CD14-positive monocyte (primary cell): ENCODE results near the gene CUX1. TPM values are rescaled to one million over a fixed set of nuclear protein-coding genes. Genes with fewer than 3 reads are reported as not detected.

Experiments
- DNase-seq, 3 donors: peaks; one replicate each; pipeline ENCODE4 v3.0.0-alpha.2; 2011 to 2022
- H2AFZ ChIP-seq: 2 replicates; pipeline ENCODE4 v1.6.0; 2012; ENCODE audit warnings: mild to moderate bottlenecking, low read depth, low read length, inconsistent platforms; ENCODE audit not compliant: insufficient read depth, poor library complexity, severe bottlenecking
- H3K27ac ChIP-seq, 2 donors: 1 replicate in 1 of 2; 2 replicates in 1 of 2; pipeline ENCODE4 v1.5.1; 2012 to 2013; ENCODE audit warnings: low read length in 2 of 2, control low read depth in 1 of 2, inconsistent platforms in 1 of 2, low read depth in 1 of 2, mild to moderate bottlenecking in 1 of 2
- H3K27me3 ChIP-seq, 2 donors: one replicate each; pipeline versions ENCODE4 v1.6.0 to v1.6.1; 2011 to 2013; ENCODE audit warnings: low read length in 2 of 2; ENCODE audit not compliant: control insufficient read depth in 2 of 2, insufficient read depth in 2 of 2
- H3K36me3 ChIP-seq, 2 donors: replicated peaks in 1 of 2; 1 replicate in 1 of 2; 2 replicates in 1 of 2; pipeline versions ENCODE4 v1.5.1 to v1.6.1; 2012 to 2013; ENCODE audit warnings: low read length in 2 of 2, control low read depth in 1 of 2, inconsistent platforms in 1 of 2, mild to moderate bottlenecking in 1 of 2; ENCODE audit not compliant: insufficient read depth in 2 of 2, control insufficient read depth in 1 of 2
- H3K4me1 ChIP-seq, 2 donors: 1 replicate in 1 of 2; 2 replicates in 1 of 2; pipeline versions ENCODE4 v1.5.1 to v1.6.1; 2012 to 2013; ENCODE audit warnings: low read length in 2 of 2, control low read depth in 1 of 2, inconsistent platforms in 1 of 2, mild to moderate bottlenecking in 1 of 2, moderate library complexity in 1 of 2; ENCODE audit not compliant: insufficient read depth in 2 of 2, control insufficient read depth in 1 of 2
- H3K4me2 ChIP-seq: replicated peaks from 2 replicates; pipeline ENCODE3; 2012; ENCODE audit warnings: low read length, moderate library complexity, mild to moderate bottlenecking; ENCODE audit not compliant: poor library complexity, severe bottlenecking; ENCODE audit errors: extremely low read depth
- H3K4me3 ChIP-seq, 3 experiments: fragments of 200-600 bp in 1 of 3; sonication (generic) in 1 of 3; replicated peaks in 1 of 3; 1 replicate in 2 of 3; 2 replicates in 1 of 3; pipeline ENCODE4 v1.5.1; 2011 to 2013; ENCODE audit warnings: low read length in 3 of 3, mild to moderate bottlenecking in 3 of 3, control low read depth in 2 of 3, low read depth in 2 of 3, inconsistent platforms in 1 of 3, moderate library complexity in 1 of 3
- H3K79me2 ChIP-seq: 2 replicates; pipeline ENCODE4 v1.6.0; 2012; ENCODE audit warnings: mild to moderate bottlenecking, control low read depth, inconsistent platforms, low read length, moderate library complexity; ENCODE audit not compliant: insufficient read depth
- H3K9ac ChIP-seq: 2 replicates; pipeline ENCODE4 v1.6.0; 2017; ENCODE audit warnings: low read length, mild to moderate bottlenecking; ENCODE audit not compliant: insufficient read depth, poor library complexity, severe bottlenecking
- H3K9me3 ChIP-seq, 2 donors: replicated peaks in 1 of 2; 1 replicate in 1 of 2; 2 replicates in 1 of 2; pipeline versions ENCODE4 v1.5.1 to v1.6.1; 2012 to 2013; ENCODE audit warnings: low read length in 2 of 2, control low read depth in 1 of 2; ENCODE audit not compliant: control insufficient read depth in 1 of 2, insufficient read depth in 1 of 2
- H4K20me1 ChIP-seq: 2 replicates; pipeline ENCODE4 v1.6.0; 2012; ENCODE audit warnings: mild to moderate bottlenecking, low read length, control low read depth, moderate library complexity; ENCODE audit not compliant: insufficient read depth
- H3K27ac Mint-ChIP-seq, 7 donors: one replicate each; pipeline ENCODE4 v1.8.0; 2020; ENCODE audit warnings: mild to moderate bottlenecking in 7 of 7, mixed read lengths in 7 of 7, moderate library complexity in 6 of 7, inconsistent platforms in 2 of 7
- H3K27me3 Mint-ChIP-seq, 3 donors: one replicate each; pipeline ENCODE4 v1.8.0; 2021 to 2022; ENCODE audit warnings: low read depth in 3 of 3, mild to moderate bottlenecking in 3 of 3, mixed read lengths in 3 of 3, moderate library complexity in 3 of 3, inconsistent platforms in 1 of 3
- H3K36me3 Mint-ChIP-seq, 2 donors: one replicate each; pipeline ENCODE4 v1.8.0; 2020; ENCODE audit warnings: mixed read lengths in 2 of 2, inconsistent platforms in 1 of 2, mild to moderate bottlenecking in 1 of 2
- H3K4me1 Mint-ChIP-seq: one replicate; pipeline ENCODE4 v1.8.0; 2020; ENCODE audit warnings: mild to moderate bottlenecking, mixed read lengths
- H3K4me3 Mint-ChIP-seq, 2 donors: one replicate each; pipeline ENCODE4 v1.8.0; 2020; ENCODE audit warnings: mild to moderate bottlenecking in 2 of 2, mixed read lengths in 2 of 2, moderate library complexity in 1 of 2
- H3K9me3 Mint-ChIP-seq, 7 donors: one replicate each; pipeline ENCODE4 v1.8.0; 2020 to 2022; ENCODE audit warnings: mixed read lengths in 7 of 7, mild to moderate bottlenecking in 6 of 7, moderate library complexity in 6 of 7, inconsistent platforms in 2 of 7
- WGBS: methylation state at CpG from one replicate; pipeline ENCODE4 v1.1.5; 2013; ENCODE audit warnings: missing lambda C conversion rate; ENCODE audit not compliant: insufficient coverage; 5-methylcytosine and 5-hydroxymethylcytosine counted together
- intact Hi-C, 2 donors: fragments of 100-400 bp; cut with micrococcal nuclease; formaldehyde crosslinking; loops; one replicate each; pipeline versions ENCODE4 v1.15.0 to v1.15.1; 2023
- polyA plus RNA-seq, 3 donors: library from polyadenylated mRNA; depleted of rRNA in 1 of 3; unstranded in 2 of 3; stranded (reverse) in 1 of 3; fragments of 300-500 nt in 2 of 3; fragments of >200 nt in 1 of 3; fragmentation: Illumina TruSeq in 2 of 3; gene quantifications; 1 replicate in 2 of 3; 2 replicates in 1 of 3; pipeline ENCODE4 v1.2.3, GENCODE V29; 2012 to 2021
- TF ChIP-seq, protein P1 (sequence below): fragments of 200-600 bp; IDR thresholded peaks from one replicate; pipeline ENCODE4 v1.8.0; 2022; ENCODE audit warnings: antibody characterized with exemption, mild to moderate bottlenecking

Gene CUX1
- polyA plus RNA-seq, 3 donors, result 17.6 to 38.0 (median 28.0) TPM

DNA sequence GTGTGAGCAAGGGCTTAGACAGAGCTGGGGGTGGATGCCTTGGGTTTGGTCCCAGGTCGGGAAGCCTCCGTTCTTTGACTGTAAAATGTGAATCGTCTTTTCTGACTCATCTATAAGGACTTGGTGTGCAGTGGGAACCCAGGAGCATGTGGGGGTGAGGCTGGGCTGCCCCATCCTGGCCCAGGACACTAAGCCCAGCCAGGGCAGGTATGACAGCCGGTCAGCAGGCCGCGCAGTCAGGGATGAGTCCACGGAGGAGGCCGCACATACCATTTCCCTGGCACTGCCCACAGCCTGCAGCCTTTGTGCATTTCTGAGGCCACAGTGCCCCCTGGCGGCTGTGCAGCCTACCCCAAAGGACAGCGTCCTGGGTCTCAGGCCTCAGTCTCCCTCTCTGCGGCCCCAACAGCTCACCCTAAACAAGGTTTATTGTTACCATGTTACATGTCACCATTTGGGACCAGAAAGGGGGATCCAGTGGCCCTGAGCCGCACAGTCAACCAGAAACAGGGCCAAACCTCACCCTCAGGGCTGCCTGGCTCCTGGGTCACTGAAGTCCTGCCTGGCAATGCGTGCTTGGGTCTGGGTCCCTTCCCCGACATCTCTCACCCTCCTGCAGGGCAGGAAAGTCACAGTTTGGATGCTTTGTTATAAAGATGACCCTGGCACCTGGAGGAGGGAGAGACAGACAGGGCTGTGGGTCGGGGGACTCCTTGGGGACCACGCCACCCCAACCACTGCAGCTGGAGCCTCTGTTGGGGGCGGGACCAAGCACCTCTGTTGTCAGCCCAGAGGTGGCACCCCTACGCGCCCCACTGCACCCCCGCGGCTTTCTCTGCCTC is 454.9 kb downstream of the CUX1 start:
- H3K4me2 ChIP-seq, result no peak overlapping the region
- H3K36me3 ChIP-seq, result no peaks in the 10 kb centered on the region
- no peaks in the 10 kb centered on the region for H3K27me3 ChIP-seq
- H3K9me3 ChIP-seq, result no peaks in the 10 kb centered on the region
- H3K4me1 Mint-ChIP-seq, result peaks cover 2% of the 10 kb centered on the region
- no peak overlapping the region for H2AFZ ChIP-seq
- H3K36me3 Mint-ChIP-seq, result peaks cover 0 to 4% of the 10 kb centered on the region in 2 donors
- peak; percentile 52 to 65 (median 60) for DNase-seq
- intact Hi-C loops, result loop anchor here (1.0 to 10.0 kb wide), 4 partner anchors 669 to 907 kb away; partner anchors contain the start of gene COL26A1 (in 1 of the 2)
- H3K27ac ChIP-seq, result no peak overlapping the region
- TF ChIP-seq, protein P1, sequence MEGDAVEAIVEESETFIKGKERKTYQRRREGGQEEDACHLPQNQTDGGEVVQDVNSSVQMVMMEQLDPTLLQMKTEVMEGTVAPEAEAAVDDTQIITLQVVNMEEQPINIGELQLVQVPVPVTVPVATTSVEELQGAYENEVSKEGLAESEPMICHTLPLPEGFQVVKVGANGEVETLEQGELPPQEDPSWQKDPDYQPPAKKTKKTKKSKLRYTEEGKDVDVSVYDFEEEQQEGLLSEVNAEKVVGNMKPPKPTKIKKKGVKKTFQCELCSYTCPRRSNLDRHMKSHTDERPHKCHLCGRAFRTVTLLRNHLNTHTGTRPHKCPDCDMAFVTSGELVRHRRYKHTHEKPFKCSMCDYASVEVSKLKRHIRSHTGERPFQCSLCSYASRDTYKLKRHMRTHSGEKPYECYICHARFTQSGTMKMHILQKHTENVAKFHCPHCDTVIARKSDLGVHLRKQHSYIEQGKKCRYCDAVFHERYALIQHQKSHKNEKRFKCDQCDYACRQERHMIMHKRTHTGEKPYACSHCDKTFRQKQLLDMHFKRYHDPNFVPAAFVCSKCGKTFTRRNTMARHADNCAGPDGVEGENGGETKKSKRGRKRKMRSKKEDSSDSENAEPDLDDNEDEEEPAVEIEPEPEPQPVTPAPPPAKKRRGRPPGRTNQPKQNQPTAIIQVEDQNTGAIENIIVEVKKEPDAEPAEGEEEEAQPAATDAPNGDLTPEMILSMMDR, result peak; percentile 95
- 44% methylated on average over 16 of the region's 21 CpGs for WGBS
- no peak overlapping the region for H3K4me3 Mint-ChIP-seq
- no peak overlapping the region for H3K4me3 ChIP-seq
- H3K9ac ChIP-seq, result no peak overlapping the region
- no peak overlapping the region for H3K27ac Mint-ChIP-seq
- H3K27me3 Mint-ChIP-seq, result peaks cover 0 to 4% (median 2%) of the 10 kb centered on the region in 3 donors
- H3K79me2 ChIP-seq, result no peaks in the 10 kb centered on the region
- no peaks in the 10 kb centered on the region for H3K4me1 ChIP-seq
- no peaks in the 10 kb centered on the region for H4K20me1 ChIP-seq
- no peaks in the 10 kb centered on the region for H3K9me3 Mint-ChIP-seq

GRCh38 chr7:102272917-102273748 is 455.7 kb downstream of the CUX1 start:
- Mint-ChIP-seq H3K27me3 (peaks cover 0 to 4% (median 2%) of the 10 kb centered on the region in 3 donors), H3K4me3 (no peak overlapping the region), H3K27ac (peak overlapping the region in 1 of 7 donors; percentile 25), H3K36me3 (peaks cover 0 to 4% of the 10 kb centered on the region in 2 donors), H3K9me3 (no peaks in the 10 kb centered on the region), H3K4me1 (peaks cover 2% of the 10 kb centered on the region)
- H2AFZ ChIP-seq, result no peak overlapping the region
- H3K4me2 ChIP-seq, result no peak overlapping the region
- no peaks in the 10 kb centered on the region for H3K79me2 ChIP-seq
- WGBS, result 97% methylated on average over 14 of the region's 16 CpGs
- H3K4me3 ChIP-seq, result no peak overlapping the region
- intact Hi-C loops, result loop anchor here (1.0 to 10.0 kb wide), 4 partner anchors 670 to 908 kb away; partner anchors contain the start of gene COL26A1 (in 1 of the 2)
- DNase-seq, result no peak
- H3K27ac ChIP-seq, result no peak overlapping the region
- no peak overlapping the region for H3K9ac ChIP-seq
- no peaks in the 10 kb centered on the region for H3K9me3 ChIP-seq
- H4K20me1 ChIP-seq, result no peaks in the 10 kb centered on the region
- H3K27me3 ChIP-seq, result no peaks in the 10 kb centered on the region
- no peaks in the 10 kb centered on the region for H3K4me1 ChIP-seq
- no peaks in the 10 kb centered on the region for H3K36me3 ChIP-seq
- TF ChIP-seq, protein P1, result no peak
